Gastroesophageal sphincter (tissue), 3 donors: ENCODE measurements around the gene BMP5.

Experiments used
- CTCF ChIP-seq, 4 experiments: fragments of 200-600 bp in 2 of 4; fragments of 450-650 bp in 2 of 4; sonication (generic) in 1 of 4; IDR thresholded peaks; one replicate each; pipeline ENCODE4 v1.5.1; 2017 to 2019; ENCODE audit warnings: antibody characterized with exemption in 4 of 4, mild to moderate bottlenecking in 2 of 4, moderate library complexity in 2 of 4
- EP300 ChIP-seq: sonication (generic); formaldehyde crosslinking; IDR thresholded peaks from one replicate; pipeline ENCODE4 v1.6.1; 2017; ENCODE audit warnings: antibody characterized with exemption, mild to moderate bottlenecking
- POLR2A ChIP-seq, 2 donors: fragments of 450-650 bp; IDR thresholded peaks; one replicate each; pipeline ENCODE4 v1.6.1; 2017; ENCODE audit warnings: antibody characterized with exemption in 2 of 2, mild to moderate bottlenecking in 2 of 2, moderate library complexity in 1 of 2
- POLR2AphosphoS5 ChIP-seq: sonication (generic); formaldehyde crosslinking; IDR thresholded peaks from one replicate; pipeline ENCODE4 v1.6.1; 2017; ENCODE audit warnings: antibody characterized with exemption

- TF ChIP-seq CTCF (IDR thresholded peaks at IDR 0.05) (no peak), POLR2A (IDR thresholded peaks at IDR 0.05) (no peak), EP300 (no peak), POLR2AphosphoS5 (no peak)
These were observed 9.3 kb downstream of the BMP5 start for GRCh38 chr6:55866128-55866527.
